HepG2 (cell line): ENCODE results near the gene KAT7.

ENCODE experiments used
- CEBPB ChIP-seq: IDR thresholded peaks from 2 replicates; pipeline ENCODE4 v1.6.1; 2011; ENCODE audit warnings: low read depth, low read length, improper control_type of control experiment, borderline replicate concordance
- IKZF1 ChIP-seq: fragments of 450-650 bp; IDR thresholded peaks from 2 replicates; pipeline ENCODE4 v1.7.1; 2016
- SRSF9 ChIP-seq: fragments of 200-400 bp; formaldehyde crosslinking; IDR thresholded peaks from 2 replicates; pipeline ENCODE4 v1.6.1; 2018; ENCODE audit warnings: borderline replicate concordance, mild to moderate bottlenecking, low read depth, low read length; ENCODE audit not compliant: insufficient read depth, poor library complexity, severe bottlenecking
- ZFP37 ChIP-seq: sonication (generic); formaldehyde crosslinking; IDR thresholded peaks from 2 replicates; pipeline ENCODE4 v1.4.0; 2020; ENCODE audit warnings: missing genetic modification reagents, borderline replicate concordance
- ZNF263 ChIP-seq: sonication (generic); formaldehyde crosslinking; IDR thresholded peaks from 2 replicates; pipeline ENCODE4 v1.4.0; 2020; ENCODE audit warnings: missing genetic modification reagents
- ZNF292 ChIP-seq: sonication (generic); formaldehyde crosslinking; IDR thresholded peaks from 2 replicates; pipeline ENCODE4 v1.8.1; 2022; ENCODE audit warnings: mild to moderate bottlenecking, low read depth, missing genetic modification reagents, borderline replicate concordance
- ZNF850 ChIP-seq: sonication (generic); formaldehyde crosslinking; conservative IDR thresholded peaks from 2 replicates; pipeline ENCODE4 v1.9.0; 2021; ENCODE audit warnings: mild to moderate bottlenecking, missing genetic modification reagents
- TF ChIP-seq, protein P1 (sequence below): sonication (generic); formaldehyde crosslinking; IDR thresholded peaks from 2 replicates; pipeline ENCODE4 v1.5.0; 2020; ENCODE audit warnings: mild to moderate bottlenecking, missing genetic modification reagents, moderate library complexity

DNA sequence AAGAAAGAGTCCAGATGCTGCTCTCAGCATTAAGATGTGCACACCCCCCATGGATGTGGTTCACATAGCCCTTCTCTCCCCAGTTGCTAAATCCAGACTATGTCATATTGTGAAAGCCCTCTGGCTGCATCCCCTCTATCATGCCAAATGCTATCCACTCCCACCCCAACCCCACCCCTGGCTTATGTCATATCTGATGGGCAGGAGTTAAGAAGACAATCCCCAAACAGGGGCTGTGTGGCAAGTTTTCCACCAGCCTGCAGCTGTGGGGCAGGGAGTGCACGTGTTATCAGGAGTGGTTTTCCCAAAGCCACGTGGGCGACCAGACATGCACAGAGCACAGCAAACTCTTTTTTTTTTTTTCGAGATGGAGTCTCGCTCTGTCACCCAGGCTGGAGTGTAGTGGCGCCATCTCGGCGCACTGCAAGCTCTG is 34.5 kb upstream of the KAT7 start:
- TF ChIP-seq CEBPB (no peak), IKZF1 (no peak), ZNF263 (CRISPR knock-in tag) (no peak), ZNF292 (no peak), ZNF850 (no peak), ZFP37 (CRISPR knock-in tag) (no peak), SRSF9 (no peak)
- TF ChIP-seq, protein P1, sequence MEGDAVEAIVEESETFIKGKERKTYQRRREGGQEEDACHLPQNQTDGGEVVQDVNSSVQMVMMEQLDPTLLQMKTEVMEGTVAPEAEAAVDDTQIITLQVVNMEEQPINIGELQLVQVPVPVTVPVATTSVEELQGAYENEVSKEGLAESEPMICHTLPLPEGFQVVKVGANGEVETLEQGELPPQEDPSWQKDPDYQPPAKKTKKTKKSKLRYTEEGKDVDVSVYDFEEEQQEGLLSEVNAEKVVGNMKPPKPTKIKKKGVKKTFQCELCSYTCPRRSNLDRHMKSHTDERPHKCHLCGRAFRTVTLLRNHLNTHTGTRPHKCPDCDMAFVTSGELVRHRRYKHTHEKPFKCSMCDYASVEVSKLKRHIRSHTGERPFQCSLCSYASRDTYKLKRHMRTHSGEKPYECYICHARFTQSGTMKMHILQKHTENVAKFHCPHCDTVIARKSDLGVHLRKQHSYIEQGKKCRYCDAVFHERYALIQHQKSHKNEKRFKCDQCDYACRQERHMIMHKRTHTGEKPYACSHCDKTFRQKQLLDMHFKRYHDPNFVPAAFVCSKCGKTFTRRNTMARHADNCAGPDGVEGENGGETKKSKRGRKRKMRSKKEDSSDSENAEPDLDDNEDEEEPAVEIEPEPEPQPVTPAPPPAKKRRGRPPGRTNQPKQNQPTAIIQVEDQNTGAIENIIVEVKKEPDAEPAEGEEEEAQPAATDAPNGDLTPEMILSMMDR (CRISPR knock-in tag), result no peak
